ENCODE results near the gene CHRM4.

DNA sequence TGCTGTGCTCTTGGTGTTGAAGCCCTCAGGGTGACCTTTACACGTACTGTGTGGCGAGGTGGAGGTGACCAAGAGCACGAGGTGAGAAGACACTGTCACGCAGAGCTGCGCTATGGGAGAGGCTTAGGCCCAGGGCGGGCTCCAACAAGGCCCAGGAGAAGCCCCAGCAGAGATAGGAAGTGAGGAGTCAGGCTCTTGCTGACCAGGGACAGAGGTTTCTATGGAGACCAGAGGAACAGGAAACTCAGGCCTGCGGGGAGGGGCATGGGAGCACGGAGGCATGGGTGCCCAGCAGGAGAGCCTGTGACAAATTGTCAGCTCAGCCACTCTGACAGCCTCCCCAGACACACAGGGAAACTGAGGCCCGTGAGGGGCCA lies 28.6 kb downstream of the CHRM4 start:
- TF ChIP-seq, protein P1, sequence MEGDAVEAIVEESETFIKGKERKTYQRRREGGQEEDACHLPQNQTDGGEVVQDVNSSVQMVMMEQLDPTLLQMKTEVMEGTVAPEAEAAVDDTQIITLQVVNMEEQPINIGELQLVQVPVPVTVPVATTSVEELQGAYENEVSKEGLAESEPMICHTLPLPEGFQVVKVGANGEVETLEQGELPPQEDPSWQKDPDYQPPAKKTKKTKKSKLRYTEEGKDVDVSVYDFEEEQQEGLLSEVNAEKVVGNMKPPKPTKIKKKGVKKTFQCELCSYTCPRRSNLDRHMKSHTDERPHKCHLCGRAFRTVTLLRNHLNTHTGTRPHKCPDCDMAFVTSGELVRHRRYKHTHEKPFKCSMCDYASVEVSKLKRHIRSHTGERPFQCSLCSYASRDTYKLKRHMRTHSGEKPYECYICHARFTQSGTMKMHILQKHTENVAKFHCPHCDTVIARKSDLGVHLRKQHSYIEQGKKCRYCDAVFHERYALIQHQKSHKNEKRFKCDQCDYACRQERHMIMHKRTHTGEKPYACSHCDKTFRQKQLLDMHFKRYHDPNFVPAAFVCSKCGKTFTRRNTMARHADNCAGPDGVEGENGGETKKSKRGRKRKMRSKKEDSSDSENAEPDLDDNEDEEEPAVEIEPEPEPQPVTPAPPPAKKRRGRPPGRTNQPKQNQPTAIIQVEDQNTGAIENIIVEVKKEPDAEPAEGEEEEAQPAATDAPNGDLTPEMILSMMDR (IDR thresholded peaks at IDR 0.05) = no peak
- TF ChIP-seq POLR2AphosphoS5 (IDR thresholded peaks at IDR 0.05) (no peak), POLR2A (IDR thresholded peaks at IDR 0.05) (no peak)
